Mucosa of stomach (tissue), 1 donor: ENCODE results near the gene TSGA10.
"Not testable (repeated sequence)": the region's sequence is repeated elsewhere in the genome, so short reads cannot be mapped to it uniquely, and the experiment has no call there.

ENCODE experiments used
- H3K27me3 ChIP-seq: one replicate; pipeline ENCODE4 v1.7.0; 2013; ENCODE audit warnings: mild to moderate bottlenecking, low read length; ENCODE audit not compliant: control insufficient read depth, insufficient read depth
- H3K36me3 ChIP-seq: one replicate; pipeline ENCODE4 v1.7.0; 2013; ENCODE audit warnings: low read length; ENCODE audit not compliant: control insufficient read depth, insufficient read depth
- H3K4me1 ChIP-seq: one replicate; pipeline ENCODE4 v1.7.0; 2013; ENCODE audit warnings: mild to moderate bottlenecking, low read length; ENCODE audit not compliant: control insufficient read depth, insufficient read depth
- H3K4me3 ChIP-seq: one replicate; pipeline ENCODE4 v1.7.0; 2013; ENCODE audit warnings: low read length
- H3K9ac ChIP-seq: one replicate; pipeline ENCODE4 v1.7.0; 2013; ENCODE audit warnings: mild to moderate bottlenecking, low read length, moderate library complexity
- H3K9me3 ChIP-seq: one replicate; pipeline ENCODE4 v1.7.0; 2013; ENCODE audit warnings: mild to moderate bottlenecking, low read length, moderate library complexity; ENCODE audit not compliant: control insufficient read depth
- donor health status: Pancreatic carcinoma.

Gene TSGA10

GRCh38 chr2:99096728-99097127 is 58.0 kb downstream of the TSGA10 start:
- Histone ChIP-seq H3K27me3 (no peaks in the 10 kb centered on the region), H3K9ac (no peak overlapping the region), H3K36me3 (no peaks in the 10 kb centered on the region), H3K4me3 (no peak overlapping the region), H3K9me3 (no peaks in the 10 kb centered on the region), H3K4me1 (no peaks in the 10 kb centered on the region)

GRCh38 chr2:99088017-99088416 is 66.7 kb downstream of the TSGA10 start:
- Histone ChIP-seq H3K4me1 (no peaks in the 10 kb centered on the region), H3K4me3 (no peak overlapping the region), H3K9me3 (no peaks in the 10 kb centered on the region)

GRCh38 chr2:99086385-99086784 is 68.4 kb downstream of the TSGA10 start:
- Histone ChIP-seq H3K36me3 (no peaks in the 10 kb centered on the region), H3K9ac (no peak overlapping the region), H3K4me1 (no peaks in the 10 kb centered on the region), H3K9me3 (no peaks in the 10 kb centered on the region), H3K27me3 (no peaks in the 10 kb centered on the region), H3K4me3 (no peak overlapping the region)

More at GRCh38 chr2:99088017-99088416, 66.7 kb downstream of the TSGA10 start:
- no peak overlapping the region for H3K9ac ChIP-seq
- H3K36me3 ChIP-seq, result no peaks in the 10 kb centered on the region
- no peaks in the 10 kb centered on the region for H3K27me3 ChIP-seq

- Histone ChIP-seq H3K9ac (no peak overlapping the region), H3K9me3 (no peaks in the 10 kb centered on the region), H3K4me3 (no peak overlapping the region), H3K36me3 (no peaks in the 10 kb centered on the region), H3K4me1 (no peaks in the 10 kb centered on the region), H3K27me3 (no peaks in the 10 kb centered on the region)
These were observed 69.3 kb downstream of the TSGA10 start for GRCh38 chr2:99085421-99085820.

GRCh38 chr2:99084256-99084655 is 70.5 kb downstream of the TSGA10 start:
- no peaks in the 10 kb centered on the region for H3K4me1 ChIP-seq
- no peaks in the 10 kb centered on the region for H3K27me3 ChIP-seq
- no peak overlapping the region for H3K4me3 ChIP-seq
- H3K36me3 ChIP-seq, result no peaks in the 10 kb centered on the region
- no peak overlapping the region for H3K9ac ChIP-seq
- no peaks in the 10 kb centered on the region for H3K9me3 ChIP-seq

- Histone ChIP-seq H3K9ac (no peak overlapping the region), H3K4me1 (no peaks in the 10 kb centered on the region), H3K4me3 (no peak overlapping the region), H3K9me3 (no peaks in the 10 kb centered on the region), H3K36me3 (no peaks in the 10 kb centered on the region), H3K27me3 (no peaks in the 10 kb centered on the region)
These were observed 72.9 kb downstream of the TSGA10 start for GRCh38 chr2:99081891-99082290.

GRCh38 chr2:99079226-99079625 is 75.5 kb downstream of the TSGA10 start:
- no peak overlapping the region for H3K4me3 ChIP-seq
- no peaks in the 10 kb centered on the region for H3K36me3 ChIP-seq
- no peaks in the 10 kb centered on the region for H3K4me1 ChIP-seq
- H3K27me3 ChIP-seq, result no peaks in the 10 kb centered on the region
- H3K9ac ChIP-seq, result no peak overlapping the region
- no peaks in the 10 kb centered on the region for H3K9me3 ChIP-seq

- no peaks in the 10 kb centered on the region for H3K9me3 ChIP-seq
- H3K4me3 ChIP-seq, result no peak overlapping the region
- H3K9ac ChIP-seq, result no peak overlapping the region
- H3K27me3 ChIP-seq, result no peaks in the 10 kb centered on the region
- H3K4me1 ChIP-seq, result no peaks in the 10 kb centered on the region
- H3K36me3 ChIP-seq, result no peaks in the 10 kb centered on the region
These were observed 82.2 kb downstream of the TSGA10 start for GRCh38 chr2:99072551-99072950.

- no peak overlapping the region for H3K9ac ChIP-seq
- no peaks in the 10 kb centered on the region for H3K9me3 ChIP-seq
- no peaks in the 10 kb centered on the region for H3K36me3 ChIP-seq
- no peaks in the 10 kb centered on the region for H3K27me3 ChIP-seq
- H3K4me1 ChIP-seq, result peaks cover 6% of the 10 kb centered on the region
- H3K4me3 ChIP-seq, result no peak overlapping the region
These were observed 86.7 kb downstream of the TSGA10 start for GRCh38 chr2:99067871-99068625.

- H3K4me3 ChIP-seq, result peak overlapping the region; percentile 0
- H3K36me3 ChIP-seq, result no peaks in the 10 kb centered on the region
- H3K4me1 ChIP-seq, result peaks cover 6% of the 10 kb centered on the region
- H3K9ac ChIP-seq, result peak overlapping the region; percentile 60
- no peaks in the 10 kb centered on the region for H3K9me3 ChIP-seq
- no peaks in the 10 kb centered on the region for H3K27me3 ChIP-seq
These were observed 88.4 kb downstream of the TSGA10 start for GRCh38 chr2:99066075-99066958.

- not testable (repeated sequence) for H3K4me1 ChIP-seq, H3K4me3 ChIP-seq, H3K36me3 ChIP-seq, H3K9ac ChIP-seq, H3K9me3 ChIP-seq, H3K27me3 ChIP-seq
These were observed 105.6 kb downstream of the TSGA10 start for GRCh38 chr2:99049187-99049586.

- H3K36me3 ChIP-seq, H3K9me3 ChIP-seq, H3K4me1 ChIP-seq, H3K9ac ChIP-seq, H3K4me3 ChIP-seq, H3K27me3 ChIP-seq: not testable (repeated sequence)
These were observed 113.9 kb downstream of the TSGA10 start for GRCh38 chr2:99040736-99041300.
